ENCODE measurements around the gene RWDD1. TPM values are rescaled to one million over a fixed set of nuclear protein-coding genes. Genes with fewer than 3 reads are reported as not detected.

Gene RWDD1
- total RNA-seq, 2 experiments from 2014 or later: 33.4 to 38.2 TPM

- Histone ChIP-seq H2AFZ (ENCODE audit: low read length) (no peak overlapping the region), H3K79me2 (ENCODE audit: insufficient read depth, low read depth, low read length) (no peaks in the 10 kb centered on the region), H3K36me3 (ENCODE audit: insufficient read depth, low read length) (no peaks in the 10 kb centered on the region), H3K9me2 (ENCODE audit: insufficient read depth, low read length) (no peaks in the 10 kb centered on the region), H3K4me1 (ENCODE audit: insufficient read depth, low read length, poor library complexity, severe bottlenecking) (no peaks in the 10 kb centered on the region), H3K4me2 (ENCODE audit: low read length) (no peak overlapping the region), H4K20me1 (ENCODE audit: insufficient read depth, low read length) (no peaks in the 10 kb centered on the region), H3K4me3 (ENCODE audit: low read depth, low read length, poor library complexity, severe bottlenecking) (no peak overlapping the region), H3K27ac (ENCODE audit: low read depth, low read length, poor library complexity, severe bottlenecking) (no peak overlapping the region), H3K9me3 (ENCODE audit: low read length) (no peaks in the 10 kb centered on the region)
- no TSS peak for BruUV-seq (replicated peaks)
- no peak for DNase-seq (ENCODE audit: low spot score)
- CTCF ChIA-PET (ENCODE audit: unreplicated experiment): no interaction called here
- POLR2A ChIA-PET: interaction anchor here (0.6 kb wide), 1 partner anchor 8 kb away, joined by 3 read pairs; no protein-coding TSS in a partner anchor
- TF ChIP-seq CTCF (conservative IDR thresholded peaks at IDR 0.05; ENCODE audit: low read length): no peak
- TF ChIP-seq EZH2phosphoT487 (IDR thresholded peaks at IDR 0.05; ENCODE audit: borderline replicate concordance, low read depth, low read length): no peak
- intact Hi-C loops (cut with micrococcal nuclease; ENCODE audit: unreplicated experiment): no loop called here
Observed at GRCh38 chr6:116611056-116611455, 39.8 kb downstream of the RWDD1 start.

DNA sequence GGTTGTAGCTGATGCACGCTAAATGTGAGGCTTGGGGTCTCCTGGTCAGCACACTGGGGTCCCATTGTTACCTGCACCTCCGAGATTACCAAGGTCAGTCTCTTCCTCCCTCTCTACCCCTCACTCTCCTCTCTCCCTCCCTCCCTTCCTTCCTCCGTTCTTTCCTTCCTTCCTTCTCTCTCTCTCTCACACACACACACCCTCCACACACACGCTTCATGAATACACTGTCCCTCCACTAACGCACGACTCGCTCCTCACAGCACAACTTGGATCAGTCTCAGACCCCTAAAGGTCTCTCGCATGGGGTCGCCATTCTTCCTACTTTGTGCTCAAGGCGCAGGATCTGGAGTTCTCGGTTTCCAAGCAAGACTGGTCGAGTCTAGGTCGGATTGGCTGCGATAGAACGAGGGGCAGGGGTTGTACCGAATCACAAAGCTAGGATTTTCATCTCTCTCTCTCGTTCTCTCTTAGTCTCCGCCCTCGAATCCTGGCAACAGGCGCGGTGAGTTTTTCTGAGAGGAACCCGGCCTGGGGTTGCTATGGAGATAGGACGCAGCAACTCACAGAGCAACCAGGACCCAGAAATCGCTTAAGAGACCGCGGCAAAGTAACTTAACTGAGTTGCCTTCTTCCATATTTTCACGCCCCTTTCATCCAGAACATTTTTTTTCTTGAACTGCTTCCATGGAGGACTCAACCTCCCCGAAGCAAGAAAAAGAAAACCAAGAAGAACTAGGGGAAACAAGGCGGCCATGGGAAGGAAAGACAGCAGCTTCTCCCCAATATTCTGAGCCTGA lies 44.8 kb downstream of the RWDD1 start, which contains the start of gene RSPH4A:
RSPH4A (plus strand) TSS at position 543 of the 800 bp plus-strand sequence; CDS start at position 688, 145 bp downstream.
- H3K9me2 ChIP-seq (ENCODE audit: insufficient read depth, low read length): no peaks in the 10 kb centered on the region
- no peaks in the 10 kb centered on the region for H3K9me3 ChIP-seq (ENCODE audit: low read length)
- CTCF ChIA-PET (ENCODE audit: unreplicated experiment): no interaction called here
- POLR2A ChIA-PET: interaction anchor here (0.6 to 1.5 kb wide), 2 partner anchors 14 to 35 kb away, joined by 3 read pairs; no protein-coding TSS in a partner anchor
- H3K4me3 ChIP-seq (ENCODE audit: low read depth, low read length, poor library complexity, severe bottlenecking): peak within 1 kb of the TSS; percentile 55
- intact Hi-C loops (cut with micrococcal nuclease; ENCODE audit: unreplicated experiment): no loop called here
- H3K4me2 ChIP-seq (ENCODE audit: low read length): peak within 1 kb of the TSS; percentile 68
- H3K79me2 ChIP-seq (ENCODE audit: insufficient read depth, low read depth, low read length): no peaks in the 10 kb centered on the region
- peak within 1 kb of the TSS; percentile 46 for H2AFZ ChIP-seq (ENCODE audit: low read length)
- H3K36me3 ChIP-seq (ENCODE audit: insufficient read depth, low read length): no peaks in the 10 kb centered on the region
- H3K4me1 ChIP-seq (ENCODE audit: insufficient read depth, low read length, poor library complexity, severe bottlenecking): no peaks in the 10 kb centered on the region
- H3K27ac ChIP-seq (ENCODE audit: low read depth, low read length, poor library complexity, severe bottlenecking): no peak within 1 kb of the TSS
- BruUV-seq (replicated peaks): no TSS peak
- peak; percentile 25 for DNase-seq (ENCODE audit: low spot score)
- TF ChIP-seq EZH2phosphoT487 (IDR thresholded peaks at IDR 0.05; ENCODE audit: borderline replicate concordance, low read depth, low read length): no peak
- no peak for TF ChIP-seq CTCF (conservative IDR thresholded peaks at IDR 0.05; ENCODE audit: low read length)
- H4K20me1 ChIP-seq (ENCODE audit: insufficient read depth, low read length): no peaks in the 10 kb centered on the region

DNA sequence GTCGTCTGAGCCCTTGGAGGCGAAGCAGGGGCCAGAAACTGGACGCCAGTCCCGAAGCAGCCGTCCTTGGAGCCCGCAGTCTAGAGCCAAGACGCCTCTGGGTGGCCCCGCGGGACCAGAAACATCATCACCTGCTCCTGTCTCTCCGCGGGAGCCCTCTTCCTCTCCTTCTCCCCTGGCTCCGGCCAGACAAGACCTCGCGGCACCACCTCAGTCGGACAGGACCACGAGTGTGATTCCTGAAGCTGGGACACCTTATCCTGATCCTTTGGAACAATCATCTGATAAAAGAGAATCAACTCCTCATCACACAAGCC lies 45.4 kb downstream of the RWDD1 start:
- POLR2A ChIA-PET: interaction anchor here (0.6 kb wide), 1 partner anchor 14 kb away, joined by 3 read pairs; no protein-coding TSS in a partner anchor

More for the DNA sequence above, 45.4 kb downstream of the RWDD1 start:
- no peak overlapping the region for H3K27ac ChIP-seq (ENCODE audit: low read depth, low read length, poor library complexity, severe bottlenecking)
- H3K36me3 ChIP-seq (ENCODE audit: insufficient read depth, low read length): no peaks in the 10 kb centered on the region
- H2AFZ ChIP-seq (ENCODE audit: low read length): no peak overlapping the region; the same call in 1 of the 2 replicates
- TF ChIP-seq EZH2phosphoT487 (IDR thresholded peaks at IDR 0.05; ENCODE audit: borderline replicate concordance, low read depth, low read length): no peak
- no peak for TF ChIP-seq CTCF (conservative IDR thresholded peaks at IDR 0.05; ENCODE audit: low read length)
- intact Hi-C loops (cut with micrococcal nuclease; ENCODE audit: unreplicated experiment): no loop called here
- BruUV-seq (replicated peaks): no TSS peak
- H3K9me2 ChIP-seq (ENCODE audit: insufficient read depth, low read length): no peaks in the 10 kb centered on the region
- no peaks in the 10 kb centered on the region for H3K9me3 ChIP-seq (ENCODE audit: low read length)
- CTCF ChIA-PET (ENCODE audit: unreplicated experiment): no interaction called here
- no peak for DNase-seq (ENCODE audit: low spot score)
- H3K4me3 ChIP-seq (ENCODE audit: low read depth, low read length, poor library complexity, severe bottlenecking): no peak overlapping the region
- H3K4me1 ChIP-seq (ENCODE audit: insufficient read depth, low read length, poor library complexity, severe bottlenecking): no peaks in the 10 kb centered on the region
- H4K20me1 ChIP-seq (ENCODE audit: insufficient read depth, low read length): no peaks in the 10 kb centered on the region
- H3K4me2 ChIP-seq (ENCODE audit: low read length): peak overlapping the region; percentile 68
- H3K79me2 ChIP-seq (ENCODE audit: insufficient read depth, low read depth, low read length): no peaks in the 10 kb centered on the region

Measured in OCI-LY7 (cell line).